Measurements from ENCODE around the gene POLR3A.
A peak's percentile ranks its signal among the peaks of the same experiment; 100 is the strongest.

The POLR3A gene

GRCh38 chr10:77955136-77955535 is 74.2 kb downstream of the POLR3A start:
- H3K27ac ChIP-seq, result no peak overlapping the region
- H3K36me3 ChIP-seq, result no peaks in the 10 kb centered on the region
- H3K9me3 ChIP-seq (ENCODE audit: severe bottlenecking), result peaks cover 12% of the 10 kb centered on the region
- H3K27me3 ChIP-seq (ENCODE audit: insufficient read depth, low read depth, severe bottlenecking), result no peaks in the 10 kb centered on the region
- H3K4me3 ChIP-seq (ENCODE audit: low read depth, low read length), result no peak overlapping the region
- DNase-seq, result no peak
- TF ChIP-seq CTCF (IDR thresholded peaks at IDR 0.05; ENCODE audit: low read depth, low read length), result no peak

- H3K27ac ChIP-seq, result peak overlapping the region; percentile 29
- no peak overlapping the region for H3K4me3 ChIP-seq (ENCODE audit: low read depth, low read length)
Measured at GRCh38 chr10:77949167-77949566, 80.1 kb downstream of the POLR3A start.

GRCh38 chr10:77946084-77946483 is 83.2 kb downstream of the POLR3A start:
- Histone ChIP-seq H3K4me3 (ENCODE audit: low read depth, low read length) (no peak overlapping the region), H3K27ac (no peak overlapping the region), H3K27me3 (ENCODE audit: insufficient read depth, low read depth, severe bottlenecking) (no peaks in the 10 kb centered on the region), H3K9me3 (ENCODE audit: severe bottlenecking) (peaks cover 5% of the 10 kb centered on the region), H3K36me3 (no peaks in the 10 kb centered on the region)
- TF ChIP-seq CTCF (IDR thresholded peaks at IDR 0.05; ENCODE audit: low read depth, low read length), result no peak
- no peak for DNase-seq

More at GRCh38 chr10:77949167-77949566, 80.1 kb downstream of the POLR3A start:
- peaks cover 12% of the 10 kb centered on the region for H3K9me3 ChIP-seq (ENCODE audit: severe bottlenecking)
- DNase-seq, result peak; percentile 69
- TF ChIP-seq CTCF (IDR thresholded peaks at IDR 0.05; ENCODE audit: low read depth, low read length), result no peak
- no peaks in the 10 kb centered on the region for H3K36me3 ChIP-seq
- H3K27me3 ChIP-seq (ENCODE audit: insufficient read depth, low read depth, severe bottlenecking), result no peaks in the 10 kb centered on the region

- H3K27me3 ChIP-seq (ENCODE audit: insufficient read depth, low read depth, severe bottlenecking), result no peaks in the 10 kb centered on the region
- no peak overlapping the region for H3K4me3 ChIP-seq (ENCODE audit: low read depth, low read length)
- no peak overlapping the region for H3K27ac ChIP-seq
- DNase-seq, result no peak
- no peaks in the 10 kb centered on the region for H3K36me3 ChIP-seq
- no peak for TF ChIP-seq CTCF (IDR thresholded peaks at IDR 0.05; ENCODE audit: low read depth, low read length)
- H3K9me3 ChIP-seq (ENCODE audit: severe bottlenecking), result no peaks in the 10 kb centered on the region
Measured at GRCh38 chr10:77944519-77944918, 84.8 kb downstream of the POLR3A start.

GRCh38 chr10:77943121-77943901 is 86.0 kb downstream of the POLR3A start:
- Histone ChIP-seq H3K27me3 (ENCODE audit: insufficient read depth, low read depth, severe bottlenecking) (no peaks in the 10 kb centered on the region), H3K27ac (no peak overlapping the region), H3K36me3 (no peaks in the 10 kb centered on the region), H3K4me3 (ENCODE audit: low read depth, low read length) (no peak overlapping the region), H3K9me3 (ENCODE audit: severe bottlenecking) (no peaks in the 10 kb centered on the region)
- no peak for TF ChIP-seq CTCF (IDR thresholded peaks at IDR 0.05; ENCODE audit: low read depth, low read length)
- no peak for DNase-seq

- Histone ChIP-seq H3K36me3 (no peaks in the 10 kb centered on the region), H3K27me3 (ENCODE audit: insufficient read depth, low read depth, severe bottlenecking) (no peaks in the 10 kb centered on the region), H3K9me3 (ENCODE audit: severe bottlenecking) (no peaks in the 10 kb centered on the region), H3K4me3 (ENCODE audit: low read depth, low read length) (no peak overlapping the region), H3K27ac (no peak overlapping the region)
- TF ChIP-seq CTCF (IDR thresholded peaks at IDR 0.05; ENCODE audit: low read depth, low read length), result no peak
- DNase-seq, result no peak
Measured at GRCh38 chr10:77941790-77942189, 87.5 kb downstream of the POLR3A start.

All from WERI-Rb-1 (cell line).